DMS 273 (cell line): ENCODE results near the gene CDC25C.
A peak's percentile ranks its signal among the peaks of the same experiment; 100 is the strongest.
"Not testable (repeated sequence)": the region's sequence is repeated elsewhere in the genome, so short reads cannot be mapped to it uniquely, and the experiment has no call there.

Experiments
- DNase-seq: peaks from one replicate; lab custom pipeline; 2025; ENCODE audit not compliant: unreplicated experiment; lab: John Stamatoyannopoulos, UW

CDC25C gene

DNA sequence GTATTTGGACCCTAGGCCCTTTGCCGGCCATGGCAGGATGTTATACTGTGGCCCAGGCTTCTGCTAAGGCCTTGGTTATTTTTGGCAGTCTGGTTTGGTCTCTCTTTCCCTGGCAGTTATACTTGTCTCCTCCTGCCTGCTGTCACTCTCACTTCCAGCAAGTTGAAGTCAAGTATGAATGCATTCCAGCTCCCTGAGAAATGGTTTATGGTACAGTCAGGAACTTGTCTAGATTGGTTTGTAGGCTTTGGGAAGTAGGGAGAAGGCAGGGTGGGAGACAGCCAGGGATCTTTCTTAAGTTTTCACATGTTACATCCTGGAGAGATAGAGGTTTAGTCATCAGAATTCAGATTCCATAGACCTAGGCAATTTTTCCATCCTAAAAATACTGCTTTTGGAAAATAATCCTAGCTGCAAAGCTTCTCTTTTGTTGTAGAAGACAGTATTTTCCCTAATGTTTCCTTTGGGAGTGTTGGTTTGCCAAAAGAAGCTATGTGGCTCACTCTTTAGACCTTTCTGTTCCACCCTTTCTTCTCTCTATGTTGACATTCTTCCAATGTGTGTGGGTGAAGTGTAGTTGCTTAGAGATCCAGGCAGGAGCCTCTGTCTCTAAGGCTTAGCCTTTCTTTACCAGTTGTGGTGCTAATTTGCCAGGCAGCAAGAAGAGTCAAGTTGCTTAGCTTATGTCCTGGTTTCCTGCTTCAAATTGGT, 18.4 kb upstream of the CDC25C start:
- no peak for DNase-seq

DNA sequence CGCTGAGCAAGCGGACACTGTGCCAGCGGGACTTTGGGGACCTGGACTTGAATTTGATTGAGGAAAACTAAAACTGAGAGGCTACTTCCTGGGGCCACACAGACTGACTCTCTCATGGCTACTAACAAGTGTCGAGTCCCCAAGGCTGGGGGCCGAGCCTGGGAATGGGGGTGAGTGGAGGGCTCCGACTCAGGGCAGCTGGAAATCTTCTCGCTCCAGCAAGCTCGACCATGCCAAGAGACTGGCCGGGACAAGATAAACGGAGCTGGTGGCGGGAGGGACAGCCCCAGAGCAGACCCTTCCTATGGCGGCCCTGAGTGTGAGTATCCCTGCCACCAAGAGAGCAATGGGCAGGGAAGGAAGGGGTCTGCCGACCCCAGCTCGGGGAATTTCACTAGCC, 15.3 kb upstream of the CDC25C start:
- no peak for DNase-seq

GRCh38 chr5:138344887-138345622, 13.5 kb upstream of the CDC25C start:
- no peak for DNase-seq

DNA sequence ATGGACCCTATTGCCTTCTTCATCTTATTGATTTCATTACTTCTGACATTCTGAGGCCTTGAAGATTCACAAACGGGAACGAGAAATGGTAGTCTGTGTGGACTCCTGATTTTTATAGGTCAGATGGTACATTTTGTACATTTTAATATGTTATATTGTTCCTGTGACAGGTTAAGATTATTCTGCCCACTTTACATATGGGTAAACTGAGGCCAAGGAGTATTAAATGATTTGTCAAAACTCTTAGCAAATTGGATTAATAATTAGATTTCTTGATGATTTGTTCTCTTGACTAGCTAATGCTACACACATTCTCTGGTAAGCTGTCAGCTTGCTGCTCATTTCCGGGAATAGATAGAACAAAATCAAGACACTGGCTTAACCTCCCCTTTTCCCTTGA, 8.4 kb upstream of the CDC25C start:
- no peak for DNase-seq

DNA sequence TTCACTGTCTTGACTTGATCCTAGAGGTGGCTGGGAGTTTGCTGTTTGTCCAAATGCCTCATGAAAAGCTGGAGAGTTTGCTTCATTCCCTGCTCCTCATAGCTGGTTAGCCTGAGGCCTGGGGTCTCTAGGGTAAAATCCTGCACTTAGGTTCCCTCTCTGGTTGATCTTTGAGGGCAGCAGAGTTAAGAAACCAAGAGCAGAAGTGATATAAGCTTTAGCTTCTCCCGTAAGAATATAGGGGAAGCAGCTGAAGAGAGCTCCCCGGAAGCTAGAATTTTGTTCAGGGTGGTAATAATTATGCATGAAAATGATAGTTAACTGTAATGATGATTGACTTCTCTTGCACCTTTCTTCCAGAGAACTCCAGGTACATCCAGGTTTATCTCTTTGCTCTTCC, 7.9 kb upstream of the CDC25C start:
- DNase-seq = no peak

GRCh38 chr5:138339091-138339456, 7.5 kb upstream of the CDC25C start:
- DNase-seq = no peak

DNA sequence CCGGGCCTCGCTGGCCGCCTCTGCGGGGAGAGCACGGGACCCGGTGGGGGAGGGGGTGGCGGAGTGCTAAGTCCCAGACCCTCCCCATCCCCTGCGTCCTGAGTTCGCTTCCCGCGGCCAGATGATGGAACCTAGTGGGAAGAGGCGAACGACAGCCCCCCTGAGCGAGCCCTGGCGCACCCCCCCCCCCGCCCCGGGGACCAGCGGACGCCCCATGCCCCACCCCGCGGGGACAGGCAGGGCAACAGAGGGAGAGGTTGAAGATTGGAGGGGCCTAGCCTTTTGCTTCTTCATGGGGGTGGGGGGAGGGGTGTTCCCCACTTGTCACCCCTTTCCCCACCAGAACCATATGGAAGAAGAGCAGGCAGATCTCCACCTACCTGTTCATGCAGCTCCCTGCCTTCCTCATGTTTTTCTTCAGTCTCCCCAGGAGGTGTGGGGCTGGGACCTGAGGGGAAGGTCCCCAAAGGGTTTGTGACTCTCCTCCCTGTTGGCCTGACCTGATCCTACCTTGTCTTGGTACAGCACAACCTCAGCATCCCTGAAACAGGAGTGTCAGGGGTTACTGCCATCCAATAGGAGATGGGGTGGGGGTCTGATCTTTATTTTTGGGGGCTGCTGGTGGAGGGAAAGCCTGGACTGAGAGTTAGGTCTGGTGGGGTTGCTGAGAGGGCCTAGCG, 6.9 kb upstream of the CDC25C start:
- DNase-seq = peak; percentile 47

DNA sequence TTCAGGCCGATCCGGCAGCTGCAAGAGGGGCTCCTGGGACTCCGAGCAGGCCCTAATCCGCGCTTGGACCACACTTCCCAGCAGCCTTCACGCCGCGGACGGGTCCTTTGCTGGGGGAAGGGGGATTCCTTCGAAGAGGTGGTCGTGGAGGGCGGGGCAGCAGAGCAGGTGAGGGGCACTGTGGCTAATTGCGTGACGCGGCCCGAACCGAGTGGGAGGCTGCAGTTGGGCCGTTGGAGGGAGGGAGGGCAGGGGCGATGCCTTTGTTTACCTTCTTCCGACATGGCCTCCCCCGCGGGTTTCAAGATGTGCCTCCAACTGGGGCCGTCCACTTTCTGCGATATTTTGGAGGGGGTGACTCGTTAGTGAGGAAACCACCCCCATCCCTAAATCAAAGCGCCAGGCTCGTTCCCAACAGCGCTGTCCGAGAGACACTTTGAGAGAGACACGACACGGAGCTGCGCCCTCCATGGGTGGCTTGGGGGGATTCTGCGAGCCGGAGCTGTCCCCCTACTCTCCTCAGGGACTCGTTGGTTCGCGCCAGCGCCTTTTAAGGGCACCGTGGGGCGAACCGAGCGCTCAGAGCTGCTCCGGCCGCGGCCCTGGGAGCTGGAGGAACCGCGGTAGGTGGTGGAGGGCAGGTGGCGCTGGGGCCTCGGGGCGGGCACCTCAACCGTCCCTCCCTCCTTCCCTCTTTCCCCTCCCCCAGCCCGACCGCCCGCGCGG, 6.2 kb upstream of the CDC25C start, which contains the start of gene FAM53C:
TSS of gene FAM53C (plus strand) at position 582 of the 726 bp plus-strand sequence. CDS start 3,070 bp downstream, outside the sequence.
- peak; percentile 98 for DNase-seq

GRCh38 chr5:138336952-138337684, 5.5 kb upstream of the CDC25C start:
- peak; percentile 93 for DNase-seq

DNA sequence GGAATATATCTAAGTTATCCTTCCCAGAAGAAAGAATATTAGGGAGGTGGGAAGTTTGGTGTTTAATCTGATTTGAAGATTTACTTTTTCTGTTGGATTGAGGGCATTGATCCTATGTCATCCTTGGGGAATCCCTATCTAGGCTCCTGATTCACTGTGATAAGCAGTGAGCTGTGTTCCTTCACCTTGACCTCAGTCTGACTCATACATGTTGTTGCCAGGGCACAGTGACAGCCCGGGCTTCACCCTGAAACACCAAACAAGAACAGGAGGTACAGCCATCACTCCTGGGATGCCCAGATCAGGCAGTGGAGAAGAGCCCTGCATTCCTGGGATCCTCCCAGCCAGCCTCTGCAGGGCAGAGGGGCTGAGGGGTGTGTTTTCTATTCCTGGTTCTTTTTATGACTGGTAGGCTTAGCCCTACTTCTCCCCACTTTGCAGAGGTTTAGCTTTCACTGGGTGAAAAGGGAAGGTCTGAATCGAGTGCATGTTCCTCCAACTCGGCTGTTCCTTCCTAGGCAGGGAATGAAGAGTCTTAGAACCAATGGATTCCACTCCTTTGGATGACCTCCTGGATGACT, 3.4 kb upstream of the CDC25C start:
- no peak for DNase-seq

GRCh38 chr5:138330813-138331448, 673 bp downstream of the CDC25C start:
- no peak for DNase-seq

- not testable (repeated sequence) for DNase-seq
These were observed 13.4 kb downstream of the CDC25C start for GRCh38 chr5:138318211-138318610.

DNA sequence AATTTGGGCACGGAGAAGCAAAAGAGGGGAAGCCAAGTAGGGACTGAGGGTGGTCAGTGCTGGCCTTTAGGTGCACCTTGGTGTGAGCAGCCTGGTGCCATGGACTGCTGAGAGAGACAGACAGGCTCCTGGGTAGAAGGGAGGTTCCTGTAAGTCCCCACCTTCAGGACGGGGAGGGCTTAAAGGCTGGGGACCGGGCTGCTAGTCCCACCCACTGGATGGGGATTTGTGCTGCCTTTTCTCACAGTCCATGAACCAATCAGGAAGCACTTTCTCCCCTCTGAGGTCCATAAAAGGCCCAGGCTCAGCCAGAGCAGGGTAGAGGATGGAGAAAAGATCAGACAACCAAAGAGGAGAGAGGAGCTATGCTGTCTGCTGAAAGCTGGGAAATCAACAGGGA, 15.2 kb downstream of the CDC25C start:
- DNase-seq = no peak

DNA sequence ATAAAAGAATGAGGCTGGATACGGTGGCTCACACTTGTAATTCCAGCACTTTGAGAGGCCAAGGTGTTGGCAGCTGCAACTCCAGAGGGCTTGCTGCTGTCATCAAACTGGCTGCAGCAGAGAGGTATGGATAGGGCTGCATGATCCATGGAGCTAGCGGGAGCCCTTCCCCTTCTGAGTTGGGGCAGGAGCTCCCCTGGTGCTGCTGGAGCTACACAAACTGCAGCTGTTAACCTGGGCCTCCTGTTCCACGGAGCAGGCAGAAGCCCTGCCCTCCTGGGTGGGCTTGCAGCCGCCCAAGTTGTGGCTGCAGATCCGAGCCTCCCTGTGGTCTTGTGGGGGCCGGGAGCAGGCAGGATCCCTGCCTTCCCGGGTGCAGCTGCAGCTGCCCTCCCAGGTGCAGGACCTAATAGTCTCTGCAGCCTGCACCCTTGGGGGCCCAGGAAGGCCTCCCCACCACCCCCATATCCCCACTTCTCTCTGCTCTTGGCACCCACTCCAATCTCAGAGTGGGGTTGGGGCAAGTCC, 15.8 kb downstream of the CDC25C start:
- DNase-seq = no peak

DNA sequence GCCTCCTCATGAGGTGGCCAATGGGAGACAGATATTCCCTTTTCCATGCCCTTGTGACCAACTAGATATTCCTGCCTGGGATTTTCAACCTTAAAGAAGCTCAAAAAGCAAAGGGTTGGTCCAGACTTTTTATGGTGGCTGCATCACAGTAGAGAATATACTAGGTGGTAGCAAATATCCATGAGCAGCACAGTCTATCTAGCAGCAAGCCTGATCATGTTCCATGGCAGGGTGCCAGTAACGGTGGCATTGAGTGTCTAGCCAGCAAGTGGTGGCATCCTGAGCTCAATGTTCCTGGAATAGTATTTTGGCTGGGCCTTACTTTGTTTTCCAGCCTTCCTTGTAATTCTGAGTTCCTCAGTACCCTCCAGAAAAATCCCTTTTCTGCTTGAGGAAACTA, 25.8 kb downstream of the CDC25C start:
- DNase-seq = peak; percentile 83

DNA sequence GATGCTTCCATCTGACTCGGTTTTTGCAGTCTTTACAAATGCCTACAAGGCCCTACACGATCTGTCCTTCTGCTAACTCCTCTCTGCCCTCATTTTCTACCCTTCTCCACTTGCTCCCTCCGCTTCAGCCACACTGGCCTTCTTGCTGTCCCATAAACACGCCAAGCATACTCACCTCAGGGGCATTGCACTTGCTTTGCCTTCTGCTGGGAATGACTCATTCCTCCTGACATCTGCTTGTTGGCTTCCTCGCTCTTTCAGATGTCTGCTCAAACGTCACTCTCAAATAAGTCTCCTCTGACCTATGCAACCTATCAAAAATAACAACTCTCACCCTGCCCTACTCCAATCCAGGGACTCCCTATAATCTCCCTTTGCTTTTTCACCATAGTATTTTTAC, 28.2 kb downstream of the CDC25C start:
- DNase-seq = peak; percentile 69

- no peak for DNase-seq
These were observed 42.3 kb downstream of the CDC25C start for GRCh38 chr5:138289296-138289695.

DNA sequence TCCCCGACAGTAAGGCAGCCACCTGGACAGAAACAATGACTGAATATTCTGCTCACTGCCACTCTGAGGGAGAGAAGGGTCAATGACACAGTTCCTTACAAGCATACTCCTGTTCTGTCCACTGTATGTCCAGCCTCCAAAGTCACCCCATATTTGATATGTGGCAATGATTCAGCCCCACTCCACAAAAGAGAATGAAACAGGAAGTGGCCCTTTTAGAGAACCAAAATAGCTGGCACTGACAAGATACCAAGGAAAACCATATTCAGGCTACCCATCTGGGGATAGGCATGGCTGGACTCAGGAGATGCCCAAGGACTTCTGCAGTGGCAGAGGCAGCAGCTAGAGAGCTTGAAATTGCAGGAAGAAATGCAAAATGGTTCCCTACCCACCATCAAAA, 44.4 kb downstream of the CDC25C start:
- no peak for DNase-seq

- peak; percentile 74 for DNase-seq
These were observed 48.5 kb downstream of the CDC25C start for GRCh38 chr5:138282920-138283742.
